Bronchial epithelial cell (primary cell): ENCODE results near the gene TGFBI. TPM values are rescaled to one million over a fixed set of nuclear protein-coding genes. Genes with fewer than 3 reads are reported as not detected.
A peak's percentile ranks its signal among the peaks of the same experiment; 100 is the strongest.

ENCODE experiments used
- DNase-seq: peaks from one replicate; pipeline ENCODE4 v3.0.0-alpha.2; 2010; ENCODE audit warnings: low read depth
- FAIRE-seq: peaks from 2 replicates; lab custom pipeline; 2011; peaks lifted over from hg19 to GRCh38; lab: Jason Lieb, UNC
- H3K27me3 ChIP-seq: 2 replicates; pipeline ENCODE4 v1.5.1; 2011; ENCODE audit warnings: low read length; ENCODE audit not compliant: control insufficient read depth, insufficient read depth
- H3K36me3 ChIP-seq: 2 replicates; pipeline ENCODE4 v1.5.1; 2011; ENCODE audit warnings: low read length; ENCODE audit not compliant: control insufficient read depth, insufficient read depth
- H3K4me3 ChIP-seq: 2 replicates; pipeline ENCODE4 v1.5.1; 2011; ENCODE audit warnings: mild to moderate bottlenecking, low read depth, low read length, control low read depth
- CTCF ChIP-seq: IDR thresholded peaks from 2 replicates; pipeline ENCODE4 v1.5.1; 2011; ENCODE audit warnings: mild to moderate bottlenecking, moderate library complexity, low read length, control low read depth, inconsistent platforms; ENCODE audit not compliant: insufficient read depth, severe bottlenecking
- total RNA-seq: library from RNA; depleted of rRNA; stranded (reverse); fragments of >200 nt; gene quantifications from 2 replicates; pipeline ENCODE4 v1.2.1, GENCODE V29; 2014

The TGFBI gene
- total RNA-seq, 1 donor from 2014 or later, result 218 TPM

GRCh38 chr5:135997673-135998335 is 31.0 kb upstream of the TGFBI start:
- TF ChIP-seq CTCF, result no peak
- Histone ChIP-seq H3K27me3 (no peaks in the 10 kb centered on the region), H3K36me3 (no peaks in the 10 kb centered on the region), H3K4me3 (no peak overlapping the region)
- no peak for DNase-seq
- FAIRE-seq, result no peak

GRCh38 chr5:135998889-135999288 is 29.9 kb upstream of the TGFBI start:
- H3K36me3 ChIP-seq, result no peaks in the 10 kb centered on the region
- H3K4me3 ChIP-seq, result no peak overlapping the region
- no peak for TF ChIP-seq CTCF
- FAIRE-seq (no peak), DNase-seq (no peak)
- no peaks in the 10 kb centered on the region for H3K27me3 ChIP-seq

- no peak for TF ChIP-seq CTCF
- DNase-seq (peak; percentile 85), FAIRE-seq (no peak)
- H3K4me3 ChIP-seq, result no peak overlapping the region
- H3K36me3 ChIP-seq, result no peaks in the 10 kb centered on the region
- H3K27me3 ChIP-seq, result no peaks in the 10 kb centered on the region
Observed at GRCh38 chr5:135999406-136000139, 29.2 kb upstream of the TGFBI start.

- no peak for TF ChIP-seq CTCF
- FAIRE-seq (no peak), DNase-seq (no peak)
- Histone ChIP-seq H3K27me3 (no peaks in the 10 kb centered on the region), H3K36me3 (no peaks in the 10 kb centered on the region), H3K4me3 (no peak overlapping the region)
Observed at GRCh38 chr5:136000147-136000546, 28.6 kb upstream of the TGFBI start.

- Histone ChIP-seq H3K4me3 (no peak overlapping the region), H3K27me3 (no peaks in the 10 kb centered on the region), H3K36me3 (no peaks in the 10 kb centered on the region)
- TF ChIP-seq CTCF, result no peak
- DNase-seq, result no peak
- no peak for FAIRE-seq
Observed at GRCh38 chr5:136000932-136001331, 27.9 kb upstream of the TGFBI start.
